GM23338 (cell line): ENCODE data around the gene RNF40.

Experiments
- CREB1 ChIP-seq: fragments of 250-450 bp; sonication (Bioruptor Pico); IDR thresholded peaks from 2 replicates; pipeline ENCODE4 v1.5.0; 2020; ENCODE audit warnings: low read depth, mild to moderate bottlenecking, moderate library complexity
- CTCF ChIP-seq, 2 experiments: fragments of 200-600 bp in 1 of 2; sonication (generic) in 1 of 2; conservative IDR thresholded peaks; 2 replicates each; pipeline versions ENCODE4 v1.5.1 to v1.6.1; 2016 to 2017; ENCODE audit warnings: antibody characterized with exemption in 2 of 2, low read depth in 2 of 2, mild to moderate bottlenecking in 2 of 2, moderate library complexity in 1 of 2
- EZH2 ChIP-seq: fragments of 200-600 bp; sonication (generic); IDR thresholded peaks from one replicate; pipeline ENCODE4 v1.8.0; 2017; ENCODE audit warnings: antibody characterized with exemption, mild to moderate bottlenecking, low read depth; ENCODE audit not compliant: unreplicated experiment
- POLR2AphosphoS5 ChIP-seq: IDR thresholded peaks from 2 replicates; pipeline ENCODE4 v1.6.1; 2016; ENCODE audit warnings: antibody characterized with exemption, low read depth
- REST ChIP-seq: IDR thresholded peaks from one replicate; pipeline ENCODE4 v1.6.1; 2018; ENCODE audit warnings: antibody characterized with exemption; ENCODE audit not compliant: unreplicated experiment

GRCh38 chr16:30780021-30780420 is 17.9 kb downstream of the RNF40 start:
- TF ChIP-seq CTCF (conservative IDR thresholded peaks at IDR 0.05; ENCODE audit: low read depth in 2 of 2) = no peak
- no peak for TF ChIP-seq CREB1
- TF ChIP-seq REST = no peak
- no peak for TF ChIP-seq POLR2AphosphoS5
- TF ChIP-seq EZH2 = no peak
